K562 treated with DMSO at 1 percent for 24 hours (cell line): Measurements from ENCODE around the gene ARAF. TPM values are rescaled to one million over a fixed set of nuclear protein-coding genes. Genes with fewer than 3 reads are reported as not detected.

ENCODE experiments used
- total RNA-seq: library from RNA; unstranded; fragments of 300-600 nt; gene quantifications from 2 replicates; pipeline ENCODE4 v1.2.3, GENCODE V29; 2022; ENCODE audit warnings: low read depth; ENCODE audit not compliant: insufficient read depth

Gene ARAF
- 49.3 and 55.0 TPM in 2 replicates for total RNA-seq

DNA sequence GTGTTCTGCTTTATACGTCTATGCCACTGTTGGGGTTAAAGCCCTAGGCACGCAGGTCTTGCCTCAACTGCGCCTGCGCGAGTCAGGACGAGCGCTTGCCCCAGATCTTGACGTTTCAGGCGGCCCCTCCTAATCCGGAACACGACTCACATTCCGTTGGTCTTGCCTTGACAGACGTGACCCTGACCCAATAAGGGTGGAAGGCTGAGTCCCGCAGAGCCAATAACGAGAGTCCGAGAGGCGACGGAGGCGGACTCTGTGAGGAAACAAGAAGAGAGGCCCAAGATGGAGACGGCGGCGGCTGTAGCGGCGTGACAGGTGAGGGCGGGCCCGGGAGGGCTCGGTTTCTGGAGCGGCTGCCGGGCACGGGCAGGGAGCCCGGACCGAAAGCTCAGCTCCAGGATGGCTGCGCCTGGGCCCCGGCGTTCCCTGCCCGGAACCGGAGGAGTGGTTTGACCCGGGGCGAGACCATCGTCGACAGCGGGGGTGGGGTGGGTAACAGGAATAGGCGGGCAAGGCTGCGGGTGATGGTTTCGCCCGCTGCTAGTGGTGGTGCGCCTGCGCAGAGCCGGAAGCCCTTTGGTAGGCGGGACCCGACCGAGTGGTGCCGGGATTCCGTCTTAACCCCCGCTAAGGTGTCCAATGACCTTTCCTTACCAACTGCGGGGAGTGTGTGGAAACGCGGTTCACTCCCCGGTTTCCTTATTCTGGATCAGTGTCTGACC, at the start of gene ARAF:
ARAF (plus strand) TSS at position 272 of the 725 bp plus-strand sequence. CDS start 1,763 bp downstream, outside the sequence.

GRCh38 chrX:47581731-47582647, 21.0 kb downstream of the ARAF start, which contains the start of gene TIMP1:
Gene TIMP1, plus strand, starts transcription at chrX:47582436. Its CDS starts 980 bp downstream, at chrX:47583416.

GRCh38 chrX:47619486-47620302, 58.7 kb downstream of the ARAF start, which contains the start of gene SYN1:
Gene SYN1, minus strand, starts transcription at chrX:47619857. Its CDS starts 129 bp downstream, at chrX:47619728.

Other genes with a start within 250 kb of the ARAF start
- not detected in 2 replicates for gene ZNF157, start 190.6 kb upstream of the ARAF start, total RNA-seq
- 2.5 and 3.7 TPM in 2 replicates for gene ZNF41, start 78.0 kb upstream of the ARAF start, total RNA-seq
- 328 and 339 TPM in 2 replicates for gene TIMP1, start 21.2 kb downstream of the ARAF start, total RNA-seq
- 0.68 and 0.72 TPM in 2 replicates for gene SYN1, start 58.7 kb downstream of the ARAF start, total RNA-seq
- gene CFP, start 68.7 kb downstream of the ARAF start, total RNA-seq, result 6.0 and 6.4 TPM in 2 replicates
- gene ELK1, start 89.4 kb downstream of the ARAF start, total RNA-seq, result 52.8 and 55.4 TPM in 2 replicates
- gene UXT, start 98.0 kb downstream of the ARAF start, total RNA-seq, result 336 and 365 TPM in 2 replicates